WERI-Rb-1 (cell line): Measurements from ENCODE around the gene PSD2.
"Not testable (repeated sequence)": the region's sequence is repeated elsewhere in the genome, so short reads cannot be mapped to it uniquely, and the experiment has no call there.

Source experiments
- DNase-seq: peaks from one replicate; pipeline ENCODE4 v3.0.0-alpha.2; 2020
- H3K27ac ChIP-seq: fragments of 250-450 bp; sonication (Bioruptor Pico); 2 replicates; pipeline ENCODE4 v1.5.1; 2020; ENCODE audit warnings: mild to moderate bottlenecking, moderate library complexity
- H3K27me3 ChIP-seq: fragments of 250-450 bp; sonication (Bioruptor Pico); 2 replicates; pipeline ENCODE4 v1.5.1; 2021; ENCODE audit warnings: mild to moderate bottlenecking, low read depth, moderate library complexity; ENCODE audit not compliant: insufficient read depth, severe bottlenecking
- H3K36me3 ChIP-seq: fragments of 250-450 bp; sonication (Bioruptor Pico); 2 replicates; pipeline ENCODE4 v1.5.1; 2020; ENCODE audit warnings: mild to moderate bottlenecking, moderate library complexity
- H3K4me3 ChIP-seq: 2 replicates; pipeline ENCODE4 v1.5.1; 2011; ENCODE audit warnings: low read depth, mild to moderate bottlenecking, control low read depth, low read length
- H3K9me3 ChIP-seq: fragments of 250-450 bp; sonication (Bioruptor Pico); 2 replicates; pipeline ENCODE4 v1.5.1; 2021; ENCODE audit warnings: mild to moderate bottlenecking, moderate library complexity; ENCODE audit not compliant: severe bottlenecking
- TF ChIP-seq, protein P1 (sequence below): IDR thresholded peaks from 2 replicates; pipeline ENCODE4 v1.5.1; 2011; ENCODE audit warnings: low read depth, mild to moderate bottlenecking, control low read depth, inconsistent platforms, low read length

The PSD2 gene

DNA sequence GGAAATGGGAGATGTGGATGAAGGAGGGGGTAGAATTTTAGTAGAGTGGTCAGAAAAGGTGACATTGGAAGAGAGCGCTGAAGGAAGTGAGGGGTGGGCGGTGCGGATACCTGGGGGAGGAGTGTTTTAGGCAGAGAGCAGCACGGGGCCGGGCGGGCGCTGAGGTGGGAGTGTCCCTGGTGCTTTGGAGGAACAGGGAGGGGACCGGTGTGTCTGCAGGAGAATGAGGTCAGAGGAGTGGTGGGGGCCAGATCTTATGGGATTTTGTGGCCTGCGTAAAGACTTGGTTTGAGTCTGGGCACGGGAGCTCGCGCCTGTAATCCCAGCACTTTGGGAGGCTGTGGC, 5.8 kb upstream of the PSD2 start:
- no peak overlapping the region for H3K27ac ChIP-seq
- no peak for DNase-seq
- H3K36me3 ChIP-seq, result no peaks in the 10 kb centered on the region
- no peak overlapping the region for H3K4me3 ChIP-seq
- TF ChIP-seq, protein P1, sequence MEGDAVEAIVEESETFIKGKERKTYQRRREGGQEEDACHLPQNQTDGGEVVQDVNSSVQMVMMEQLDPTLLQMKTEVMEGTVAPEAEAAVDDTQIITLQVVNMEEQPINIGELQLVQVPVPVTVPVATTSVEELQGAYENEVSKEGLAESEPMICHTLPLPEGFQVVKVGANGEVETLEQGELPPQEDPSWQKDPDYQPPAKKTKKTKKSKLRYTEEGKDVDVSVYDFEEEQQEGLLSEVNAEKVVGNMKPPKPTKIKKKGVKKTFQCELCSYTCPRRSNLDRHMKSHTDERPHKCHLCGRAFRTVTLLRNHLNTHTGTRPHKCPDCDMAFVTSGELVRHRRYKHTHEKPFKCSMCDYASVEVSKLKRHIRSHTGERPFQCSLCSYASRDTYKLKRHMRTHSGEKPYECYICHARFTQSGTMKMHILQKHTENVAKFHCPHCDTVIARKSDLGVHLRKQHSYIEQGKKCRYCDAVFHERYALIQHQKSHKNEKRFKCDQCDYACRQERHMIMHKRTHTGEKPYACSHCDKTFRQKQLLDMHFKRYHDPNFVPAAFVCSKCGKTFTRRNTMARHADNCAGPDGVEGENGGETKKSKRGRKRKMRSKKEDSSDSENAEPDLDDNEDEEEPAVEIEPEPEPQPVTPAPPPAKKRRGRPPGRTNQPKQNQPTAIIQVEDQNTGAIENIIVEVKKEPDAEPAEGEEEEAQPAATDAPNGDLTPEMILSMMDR, result no peak
- H3K9me3 ChIP-seq, result no peaks in the 10 kb centered on the region
- no peaks in the 10 kb centered on the region for H3K27me3 ChIP-seq

DNA sequence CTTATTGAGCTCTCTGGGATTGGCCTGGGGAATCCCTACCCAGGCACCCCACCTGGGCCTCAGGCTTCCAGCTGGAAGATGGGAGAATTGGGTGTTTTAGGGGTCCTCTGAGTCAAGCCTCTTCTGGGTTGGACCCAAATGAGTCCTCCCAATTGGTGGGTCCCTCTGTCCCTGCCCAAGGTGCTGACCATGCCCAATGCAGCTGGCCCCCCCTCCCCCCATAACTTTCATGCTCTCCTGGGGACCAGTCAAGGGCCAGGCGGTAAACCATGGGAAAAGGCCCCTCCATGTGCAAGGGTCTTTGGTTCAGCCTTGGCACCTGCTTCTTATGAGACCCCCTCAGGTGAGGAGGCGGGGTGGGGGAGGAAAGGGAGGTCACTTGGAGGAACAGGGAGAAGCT, 3.4 kb upstream of the PSD2 start:
- Histone ChIP-seq H3K27me3 (no peaks in the 10 kb centered on the region), H3K36me3 (no peaks in the 10 kb centered on the region), H3K4me3 (no peak overlapping the region), H3K9me3 (no peaks in the 10 kb centered on the region), H3K27ac (no peak overlapping the region)
- TF ChIP-seq, protein P1, result no peak
- DNase-seq, result no peak

DNA sequence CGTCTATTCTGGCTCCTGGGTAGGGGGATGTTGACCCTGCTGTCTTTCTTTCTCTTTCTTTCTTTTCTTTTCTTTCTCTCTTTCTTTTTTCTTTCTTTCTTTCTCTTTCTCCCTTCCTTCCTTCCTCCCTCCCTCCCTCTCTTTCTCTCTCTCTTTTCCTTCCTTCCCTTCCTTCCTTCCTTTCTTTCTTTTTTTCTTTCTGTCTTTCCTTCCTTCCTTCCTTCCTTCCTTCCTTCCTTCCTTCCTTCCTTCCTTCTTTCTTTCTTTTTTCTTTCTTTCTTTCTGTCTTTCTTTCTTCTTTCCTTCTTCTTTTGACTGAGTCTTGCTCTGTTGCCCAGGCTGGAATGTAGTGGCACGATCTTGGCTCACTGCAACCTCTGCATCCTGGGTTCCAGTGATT, 3.0 kb upstream of the PSD2 start:
- H3K9me3 ChIP-seq, H3K27ac ChIP-seq, H3K36me3 ChIP-seq, H3K27me3 ChIP-seq, H3K4me3 ChIP-seq, DNase-seq: not testable (repeated sequence)

DNA sequence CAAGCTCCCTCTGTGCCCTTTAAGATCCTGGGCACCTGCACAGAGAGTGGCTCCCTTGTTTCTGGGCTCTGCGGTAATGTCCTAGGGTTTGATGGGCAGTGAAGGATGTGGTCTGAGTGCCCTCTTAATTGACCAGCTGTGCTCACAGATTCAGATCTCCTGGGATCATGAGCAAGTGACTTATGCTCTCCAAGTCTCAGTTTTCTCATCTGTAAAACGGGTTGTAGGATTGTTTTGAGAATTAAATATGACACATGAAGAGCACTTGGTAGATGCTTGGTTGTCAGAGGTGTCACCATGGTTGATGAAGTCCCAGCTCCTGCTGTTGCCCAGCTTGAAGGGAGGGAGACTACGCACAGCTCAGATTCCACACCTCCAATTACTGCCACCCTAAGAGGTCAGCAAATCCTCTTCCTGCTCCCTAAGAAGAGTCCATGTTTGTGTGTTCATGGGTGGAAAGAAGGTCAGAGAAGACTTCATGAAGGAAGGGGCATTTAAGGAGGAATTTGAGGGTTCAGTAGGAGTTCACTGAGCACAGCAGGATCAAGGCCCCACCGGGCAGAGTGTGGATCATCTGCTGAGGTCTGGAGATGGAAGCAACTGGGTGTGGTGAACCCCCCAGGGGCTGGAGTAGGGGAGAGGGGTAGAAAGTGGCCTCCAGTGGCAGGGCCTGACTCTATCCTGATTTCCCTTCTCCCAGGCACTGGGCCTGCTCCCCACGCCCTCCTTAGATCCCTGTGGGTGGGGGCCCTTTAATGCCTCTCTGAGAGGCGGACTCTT, 1.4 kb upstream of the PSD2 start:
- Histone ChIP-seq H3K27ac (no peak overlapping the region), H3K27me3 (no peaks in the 10 kb centered on the region), H3K4me3 (no peak overlapping the region), H3K9me3 (no peaks in the 10 kb centered on the region), H3K36me3 (no peaks in the 10 kb centered on the region)
- no peak for DNase-seq
- TF ChIP-seq, protein P1, result no peak

- TF ChIP-seq, protein P1, result no peak
- peak; percentile 45 for DNase-seq
- H3K36me3 ChIP-seq, result no peaks in the 10 kb centered on the region
- no peaks in the 10 kb centered on the region for H3K27me3 ChIP-seq
- peak overlapping the region; percentile 44 for H3K4me3 ChIP-seq
- no peaks in the 10 kb centered on the region for H3K9me3 ChIP-seq
- no peak overlapping the region for H3K27ac ChIP-seq
Measured at GRCh38 chr5:139796061-139796806, 626 bp downstream of the PSD2 start.

GRCh38 chr5:139797335-139797734, 1.7 kb downstream of the PSD2 start:
- peak overlapping the region; percentile 64 for H3K27ac ChIP-seq
- H3K4me3 ChIP-seq, result no peak overlapping the region
- no peaks in the 10 kb centered on the region for H3K36me3 ChIP-seq
- no peak for DNase-seq
- H3K27me3 ChIP-seq, result no peaks in the 10 kb centered on the region
- no peaks in the 10 kb centered on the region for H3K9me3 ChIP-seq
- TF ChIP-seq, protein P1, result no peak
